Fibroblast of lung (primary cell): ENCODE results near the gene LRRC8E.

Experiments
- EZH2 ChIP-seq: IDR thresholded peaks from 2 replicates; pipeline ENCODE4 v1.5.1; 2012; ENCODE audit warnings: low read length, control low read depth, mild to moderate bottlenecking; ENCODE audit errors: missing control alignments
- TF ChIP-seq, protein P1 (sequence below), 2 donors: IDR thresholded peaks in 1 of 2; conservative IDR thresholded peaks in 1 of 2; 1 replicate in 1 of 2; 2 replicates in 1 of 2; pipeline ENCODE4 v1.5.1; 2011 to 2012; ENCODE audit warnings: low read length in 2 of 2, control low read depth in 1 of 2, inconsistent platforms in 1 of 2, low read depth in 1 of 2, mild to moderate bottlenecking in 1 of 2

DNA sequence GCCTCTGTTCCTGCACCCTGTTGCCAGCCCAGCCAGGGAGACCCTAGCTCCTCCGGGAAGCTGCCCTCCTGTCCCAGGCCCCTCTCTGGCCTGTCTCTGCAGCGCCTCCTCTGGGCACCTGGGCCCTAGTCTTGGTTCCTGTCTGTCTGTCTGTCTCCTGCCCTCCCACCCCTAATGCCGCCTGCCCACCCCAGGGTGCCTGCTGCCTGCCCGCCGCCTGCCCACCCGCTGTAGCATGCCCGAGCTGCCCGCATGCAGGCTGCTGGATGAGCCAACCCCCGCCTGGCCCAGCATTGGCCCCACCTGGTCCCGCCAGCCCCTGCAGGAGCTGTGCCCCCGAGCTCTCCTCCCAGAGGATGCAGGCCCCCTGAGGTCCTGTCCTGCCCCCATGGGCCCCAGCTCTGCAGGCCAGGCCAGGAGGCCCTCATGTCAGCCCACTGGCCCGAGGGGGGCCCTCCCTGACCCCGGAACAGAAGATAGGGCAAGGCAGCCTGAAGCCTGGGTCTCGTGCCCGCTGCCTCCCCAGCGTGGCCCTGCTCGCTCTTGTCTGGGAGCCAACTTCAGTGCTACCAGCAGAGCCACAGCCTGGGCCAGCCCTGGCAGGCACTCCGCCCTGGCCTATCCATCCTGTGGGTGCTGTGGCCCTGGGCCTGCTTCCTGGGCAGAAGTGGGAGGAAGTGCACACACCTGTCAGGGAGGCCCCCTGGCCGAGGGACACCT is 20.6 kb downstream of the LRRC8E start:
- TF ChIP-seq, protein P1, sequence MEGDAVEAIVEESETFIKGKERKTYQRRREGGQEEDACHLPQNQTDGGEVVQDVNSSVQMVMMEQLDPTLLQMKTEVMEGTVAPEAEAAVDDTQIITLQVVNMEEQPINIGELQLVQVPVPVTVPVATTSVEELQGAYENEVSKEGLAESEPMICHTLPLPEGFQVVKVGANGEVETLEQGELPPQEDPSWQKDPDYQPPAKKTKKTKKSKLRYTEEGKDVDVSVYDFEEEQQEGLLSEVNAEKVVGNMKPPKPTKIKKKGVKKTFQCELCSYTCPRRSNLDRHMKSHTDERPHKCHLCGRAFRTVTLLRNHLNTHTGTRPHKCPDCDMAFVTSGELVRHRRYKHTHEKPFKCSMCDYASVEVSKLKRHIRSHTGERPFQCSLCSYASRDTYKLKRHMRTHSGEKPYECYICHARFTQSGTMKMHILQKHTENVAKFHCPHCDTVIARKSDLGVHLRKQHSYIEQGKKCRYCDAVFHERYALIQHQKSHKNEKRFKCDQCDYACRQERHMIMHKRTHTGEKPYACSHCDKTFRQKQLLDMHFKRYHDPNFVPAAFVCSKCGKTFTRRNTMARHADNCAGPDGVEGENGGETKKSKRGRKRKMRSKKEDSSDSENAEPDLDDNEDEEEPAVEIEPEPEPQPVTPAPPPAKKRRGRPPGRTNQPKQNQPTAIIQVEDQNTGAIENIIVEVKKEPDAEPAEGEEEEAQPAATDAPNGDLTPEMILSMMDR (conservative IDR thresholded peaks at IDR 0.05 in 1 of 2, IDR thresholded peaks at IDR 0.05 in 1 of 2; ENCODE audit: low read depth in 1 of 2, low read length in 2 of 2), result no peak
- TF ChIP-seq EZH2, result no peak
